Nephron progenitor cell (in vitro differentiated cells): ENCODE data around the gene GAD1.

Experiments
- DNase-seq: peaks from one replicate; pipeline ENCODE4 v3.0.0; 2021
- H3K27ac Mint-ChIP-seq: 2 replicates; pipeline ENCODE4 v1.8.0; 2021; ENCODE audit warnings: mild to moderate bottlenecking, moderate library complexity, mixed read lengths
- H3K27me3 Mint-ChIP-seq: 2 replicates; pipeline ENCODE4 v1.8.0; 2021; ENCODE audit warnings: mild to moderate bottlenecking, low read depth, mixed read lengths; ENCODE audit not compliant: poor library complexity
- H3K36me3 Mint-ChIP-seq: 2 replicates; pipeline ENCODE4 v1.8.0; 2021; ENCODE audit warnings: low read depth, mixed read lengths
- H3K4me1 Mint-ChIP-seq: 2 replicates; pipeline ENCODE4 v1.8.0; 2021; ENCODE audit warnings: mixed read lengths
- H3K4me3 Mint-ChIP-seq: 2 replicates; pipeline ENCODE4 v1.8.0; 2021; ENCODE audit warnings: mild to moderate bottlenecking, moderate library complexity, mixed read lengths
- H3K9me3 Mint-ChIP-seq: 2 replicates; pipeline ENCODE4 v1.8.0; 2021; ENCODE audit warnings: mild to moderate bottlenecking, moderate library complexity, mixed read lengths
- TF ChIP-seq, protein P1 (sequence below): fragments of 200-600 bp; sonication (generic); IDR thresholded peaks from 2 replicates; pipeline ENCODE4 v1.5.0; 2021; ENCODE audit warnings: antibody characterized with exemption

The GAD1 gene

DNA sequence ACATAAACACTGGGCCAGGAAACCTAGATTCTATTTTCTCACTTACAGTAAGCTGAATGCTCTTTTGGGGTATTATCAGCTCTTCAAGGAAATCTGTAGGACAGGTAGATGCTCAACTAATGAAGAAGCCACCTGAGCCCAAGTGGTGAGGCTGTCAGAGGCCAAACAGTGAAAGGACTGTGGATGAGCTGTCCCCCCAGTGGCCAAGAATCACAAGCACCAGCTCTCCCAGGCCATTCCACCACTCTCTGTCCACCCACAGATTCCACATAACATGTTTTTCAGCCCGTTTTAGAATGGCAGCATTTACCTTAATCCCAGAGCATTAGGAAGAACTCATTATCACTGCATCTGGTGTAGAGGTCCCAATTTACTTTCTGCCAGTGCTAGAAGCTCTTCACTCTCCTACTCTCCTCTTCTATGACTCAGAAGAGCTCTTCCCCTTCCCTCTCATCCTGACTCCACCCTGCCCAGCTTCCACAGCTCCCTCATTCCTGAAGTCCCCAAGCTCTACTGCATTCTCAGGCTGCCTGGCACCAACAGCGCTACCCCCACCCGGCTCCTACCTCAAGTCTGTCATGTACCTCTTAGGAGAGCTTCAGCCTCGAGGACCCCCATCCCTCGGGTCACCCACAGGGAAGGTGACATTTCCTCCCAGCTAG, 68.6 kb downstream of the GAD1 start:
- no peaks in the 10 kb centered on the region for H3K36me3 Mint-ChIP-seq

DNA sequence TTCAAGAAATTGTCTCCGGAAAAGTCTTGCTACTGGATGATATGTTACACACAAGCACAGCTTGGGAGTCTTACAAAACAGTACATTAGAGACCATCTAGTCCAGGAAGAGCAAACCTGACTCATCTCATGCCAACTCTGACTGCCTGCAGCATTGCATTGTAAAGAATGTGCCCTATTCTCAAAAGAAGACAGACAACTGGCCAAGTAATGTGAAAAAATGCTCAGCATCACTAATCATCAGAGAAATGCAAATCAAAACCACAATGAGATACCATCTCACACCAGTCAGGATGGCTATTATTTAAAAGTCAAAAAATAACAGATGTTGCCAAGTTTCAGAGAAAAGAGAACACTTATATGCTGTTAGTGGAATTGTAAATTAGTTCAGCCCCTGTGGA, 69.7 kb downstream of the GAD1 start:
- peaks cover 9% of the 10 kb centered on the region for H3K4me1 Mint-ChIP-seq
- H3K4me3 Mint-ChIP-seq: no peak overlapping the region
- TF ChIP-seq, protein P1, sequence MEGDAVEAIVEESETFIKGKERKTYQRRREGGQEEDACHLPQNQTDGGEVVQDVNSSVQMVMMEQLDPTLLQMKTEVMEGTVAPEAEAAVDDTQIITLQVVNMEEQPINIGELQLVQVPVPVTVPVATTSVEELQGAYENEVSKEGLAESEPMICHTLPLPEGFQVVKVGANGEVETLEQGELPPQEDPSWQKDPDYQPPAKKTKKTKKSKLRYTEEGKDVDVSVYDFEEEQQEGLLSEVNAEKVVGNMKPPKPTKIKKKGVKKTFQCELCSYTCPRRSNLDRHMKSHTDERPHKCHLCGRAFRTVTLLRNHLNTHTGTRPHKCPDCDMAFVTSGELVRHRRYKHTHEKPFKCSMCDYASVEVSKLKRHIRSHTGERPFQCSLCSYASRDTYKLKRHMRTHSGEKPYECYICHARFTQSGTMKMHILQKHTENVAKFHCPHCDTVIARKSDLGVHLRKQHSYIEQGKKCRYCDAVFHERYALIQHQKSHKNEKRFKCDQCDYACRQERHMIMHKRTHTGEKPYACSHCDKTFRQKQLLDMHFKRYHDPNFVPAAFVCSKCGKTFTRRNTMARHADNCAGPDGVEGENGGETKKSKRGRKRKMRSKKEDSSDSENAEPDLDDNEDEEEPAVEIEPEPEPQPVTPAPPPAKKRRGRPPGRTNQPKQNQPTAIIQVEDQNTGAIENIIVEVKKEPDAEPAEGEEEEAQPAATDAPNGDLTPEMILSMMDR: no peak
- H3K36me3 Mint-ChIP-seq: no peaks in the 10 kb centered on the region
- DNase-seq: no peak
- no peak overlapping the region for H3K27ac Mint-ChIP-seq
- H3K27me3 Mint-ChIP-seq: peaks cover 12% of the 10 kb centered on the region
- no peaks in the 10 kb centered on the region for H3K9me3 Mint-ChIP-seq

More for the DNA sequence above, 68.6 kb downstream of the GAD1 start:
- Mint-ChIP-seq H3K4me3 (no peak overlapping the region), H3K4me1 (peaks cover 14% of the 10 kb centered on the region), H3K9me3 (no peaks in the 10 kb centered on the region), H3K27ac (no peak overlapping the region), H3K27me3 (peaks cover 12% of the 10 kb centered on the region)
- TF ChIP-seq, protein P1: no peak
- no peak for DNase-seq

DNA sequence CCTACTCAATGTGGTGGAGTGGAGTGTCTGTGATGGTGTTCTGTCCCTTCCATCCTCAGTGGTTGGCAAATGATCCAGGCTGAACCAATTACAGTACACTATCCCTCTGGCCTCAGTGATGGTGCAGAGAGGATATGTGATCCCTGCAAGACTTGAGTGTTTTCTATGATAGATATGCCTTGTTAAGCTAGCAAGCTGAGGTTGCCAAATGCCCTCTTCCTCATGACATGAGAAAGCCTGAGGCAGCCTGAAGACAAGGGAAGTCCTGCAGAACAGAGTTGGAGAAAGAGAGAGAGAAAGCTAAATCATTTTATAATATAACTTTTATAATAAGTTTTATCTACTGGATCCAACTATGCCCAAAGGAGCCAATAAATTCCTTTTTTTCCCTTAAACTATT, 70.8 kb downstream of the GAD1 start:
- TF ChIP-seq, protein P1: no peak

DNA sequence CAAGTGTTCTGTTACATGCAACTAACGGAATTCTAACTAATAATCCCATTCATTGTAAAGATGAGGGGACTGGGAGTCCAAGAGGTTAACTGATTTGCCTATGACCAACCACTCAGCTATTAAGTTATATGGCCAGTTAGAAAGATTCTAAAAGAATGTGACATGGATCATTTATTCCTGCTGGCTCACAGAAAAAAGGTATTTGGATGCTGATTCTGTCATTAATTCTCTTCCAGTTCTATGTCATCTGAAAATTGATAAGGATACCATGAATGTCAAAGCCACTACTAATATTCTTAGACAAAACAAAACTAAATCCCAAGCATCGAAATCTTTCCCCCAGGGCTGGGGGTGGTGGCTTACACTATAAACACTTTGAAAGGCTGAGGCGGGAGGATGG, 71.2 kb downstream of the GAD1 start:
- no peaks in the 10 kb centered on the region for H3K9me3 Mint-ChIP-seq
- no peak overlapping the region for H3K27ac Mint-ChIP-seq
- H3K4me3 Mint-ChIP-seq: no peak overlapping the region
- TF ChIP-seq, protein P1: no peak
- H3K4me1 Mint-ChIP-seq: peaks cover 4% of the 10 kb centered on the region
- H3K36me3 Mint-ChIP-seq: no peaks in the 10 kb centered on the region
- no peak for DNase-seq
- peaks cover 8% of the 10 kb centered on the region for H3K27me3 Mint-ChIP-seq

More for the DNA sequence above, 70.8 kb downstream of the GAD1 start:
- no peak overlapping the region for H3K4me3 Mint-ChIP-seq
- H3K36me3 Mint-ChIP-seq: no peaks in the 10 kb centered on the region
- no peak overlapping the region for H3K27ac Mint-ChIP-seq
- H3K27me3 Mint-ChIP-seq: peaks cover 12% of the 10 kb centered on the region
- DNase-seq: no peak
- H3K4me1 Mint-ChIP-seq: peaks cover 4% of the 10 kb centered on the region
- no peaks in the 10 kb centered on the region for H3K9me3 Mint-ChIP-seq

DNA sequence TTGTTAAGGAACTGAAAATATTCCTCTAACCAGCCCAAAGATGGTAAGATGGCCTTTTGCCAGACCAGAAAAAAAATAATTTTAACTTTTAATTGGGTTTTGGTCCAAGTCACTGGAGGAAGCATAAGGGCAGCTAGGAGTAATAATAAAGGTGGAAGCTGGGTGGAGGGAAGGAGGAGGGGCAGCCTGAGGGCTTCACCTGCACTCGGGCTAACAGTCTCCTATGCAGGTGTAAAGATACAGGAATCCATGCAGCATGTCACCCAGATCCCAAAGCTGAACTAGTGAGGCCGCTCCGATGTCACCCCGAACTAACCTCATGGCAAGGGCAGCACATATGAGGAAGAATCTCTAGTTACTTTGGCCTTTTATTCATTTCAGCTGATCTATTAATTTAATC, 75.2 kb downstream of the GAD1 start:
- Mint-ChIP-seq H3K36me3 (no peaks in the 10 kb centered on the region), H3K9me3 (no peaks in the 10 kb centered on the region), H3K27ac (no peak overlapping the region), H3K4me1 (peaks cover 27% of the 10 kb centered on the region), H3K27me3 (peaks cover 7% of the 10 kb centered on the region), H3K4me3 (no peak overlapping the region)
- no peak for DNase-seq
- TF ChIP-seq, protein P1: no peak

DNA sequence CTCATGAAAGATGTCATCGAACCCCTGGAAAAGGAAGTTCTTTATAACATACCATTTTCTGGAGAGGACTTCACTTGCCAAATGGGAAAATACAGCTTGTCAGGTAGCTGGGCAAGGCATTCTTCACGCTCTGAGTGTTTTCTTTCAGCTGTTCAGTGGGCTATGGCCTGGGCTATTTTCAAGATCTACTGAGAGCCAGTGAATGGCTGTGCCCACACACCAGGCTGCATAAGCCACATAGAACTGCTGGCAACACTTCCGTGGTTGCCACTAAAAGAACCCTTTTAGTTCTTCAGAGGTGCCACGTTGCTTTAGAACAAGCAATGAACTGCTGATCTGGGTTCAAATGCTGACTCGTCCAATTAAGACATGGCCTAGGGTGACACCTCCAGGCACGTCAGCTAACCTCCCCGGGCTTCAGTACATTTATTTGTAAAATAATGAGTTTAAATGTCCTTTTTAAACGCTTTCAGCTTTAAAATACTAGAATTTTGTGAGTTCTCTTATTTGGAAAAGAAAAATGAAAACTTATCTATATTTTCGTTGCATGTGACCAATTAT, 75.8 kb downstream of the GAD1 start:
- H3K4me3 Mint-ChIP-seq: no peak overlapping the region
- TF ChIP-seq, protein P1: no peak
- no peak overlapping the region for H3K27ac Mint-ChIP-seq
- DNase-seq: no peak
- no peaks in the 10 kb centered on the region for H3K36me3 Mint-ChIP-seq
- peaks cover 7% of the 10 kb centered on the region for H3K27me3 Mint-ChIP-seq
- peaks cover 29% of the 10 kb centered on the region for H3K4me1 Mint-ChIP-seq
- no peaks in the 10 kb centered on the region for H3K9me3 Mint-ChIP-seq
